CMK (cell line): ENCODE measurements around the gene WDFY2.
A peak's percentile ranks its signal among the peaks of the same experiment; 100 is the strongest.

Source experiments
- DNase-seq: peaks from one replicate; pipeline ENCODE4 v3.0.0-alpha.2; 2010; ENCODE audit warnings: low read depth

WDFY2 gene

GRCh38 chr13:51797664-51798488 is 213.6 kb downstream of the WDFY2 start:
- no peak for DNase-seq

- no peak for DNase-seq
Observed at GRCh38 chr13:51799261-51799660, 215.0 kb downstream of the WDFY2 start.

- DNase-seq, result no peak
Observed at GRCh38 chr13:51800486-51800885, 216.2 kb downstream of the WDFY2 start.

GRCh38 chr13:51801631-51802099 is 217.4 kb downstream of the WDFY2 start:
- no peak for DNase-seq

GRCh38 chr13:51802631-51803418 is 218.6 kb downstream of the WDFY2 start:
- DNase-seq, result no peak

- DNase-seq, result peak; percentile 81
Observed at GRCh38 chr13:51803422-51804294, 219.4 kb downstream of the WDFY2 start, which contains the start of gene DHRS12. DHRS12 (minus strand) TSS chr13:51804163; CDS start chr13:51799659, 4,504 bp downstream.

DNA sequence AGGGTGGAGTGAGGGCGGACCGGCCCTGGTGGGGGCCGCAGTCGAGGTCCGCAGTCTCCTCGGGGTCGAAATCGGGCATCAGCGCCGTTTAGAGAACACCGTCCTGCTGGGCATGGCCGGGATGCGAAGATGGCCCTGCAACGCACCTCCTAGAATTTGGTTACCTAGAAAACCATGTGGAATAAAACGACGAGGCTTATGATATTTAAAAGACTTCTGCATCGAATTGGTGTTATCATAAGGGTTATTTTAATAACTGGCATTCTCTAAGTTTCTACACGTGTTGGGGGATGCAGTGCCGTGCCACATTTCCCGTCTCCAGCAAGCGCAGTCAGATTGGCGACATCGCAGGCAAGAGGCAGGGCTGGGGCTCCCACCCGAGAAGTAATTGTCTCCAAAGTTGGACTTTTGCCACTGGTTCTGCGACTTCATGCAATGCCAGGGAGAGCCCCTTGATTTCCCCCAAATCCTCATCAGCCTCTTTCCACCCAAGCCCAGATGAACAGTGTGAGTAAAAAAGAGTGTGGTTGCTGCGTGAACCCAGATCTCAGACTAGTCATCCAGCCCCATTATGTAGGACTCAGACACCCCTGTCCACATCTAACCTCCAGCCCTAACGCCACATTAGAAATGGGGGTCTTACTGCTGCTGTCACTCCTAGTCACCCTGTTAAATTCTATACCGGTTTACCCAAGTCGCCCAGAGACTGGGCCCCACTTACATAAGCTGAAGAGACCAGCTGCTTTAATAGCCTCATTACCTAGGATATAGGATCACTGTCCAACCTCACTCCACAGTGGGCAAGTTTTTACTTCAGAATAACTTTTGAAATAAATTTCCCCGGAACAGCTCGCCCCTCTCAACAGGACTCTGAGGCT is 220.3 kb downstream of the WDFY2 start:
- DNase-seq, result no peak

DNA sequence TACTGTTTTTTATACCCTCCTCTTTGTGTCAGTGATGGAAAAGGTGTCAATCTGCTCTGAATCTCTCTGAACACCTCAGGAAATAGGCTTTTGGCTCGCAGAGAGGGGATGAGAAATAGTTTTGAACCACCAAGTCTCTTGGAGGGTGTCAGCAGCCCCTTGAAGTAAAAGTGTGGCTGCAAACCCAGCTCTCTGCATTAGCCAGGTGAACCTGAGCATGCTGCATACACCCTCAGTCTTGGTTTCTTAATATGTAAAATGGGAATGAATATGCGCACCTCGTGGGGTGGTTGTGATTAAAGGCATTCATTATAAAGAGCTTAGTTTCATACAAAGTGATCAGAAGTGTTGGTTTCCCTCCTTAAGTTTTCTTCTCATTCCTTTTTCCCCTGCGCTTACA is 221.1 kb downstream of the WDFY2 start:
- no peak for DNase-seq

GRCh38 chr13:51805925-51806324 is 221.7 kb downstream of the WDFY2 start:
- no peak for DNase-seq

GRCh38 chr13:51806566-51806965 is 222.3 kb downstream of the WDFY2 start:
- DNase-seq, result no peak

DNA sequence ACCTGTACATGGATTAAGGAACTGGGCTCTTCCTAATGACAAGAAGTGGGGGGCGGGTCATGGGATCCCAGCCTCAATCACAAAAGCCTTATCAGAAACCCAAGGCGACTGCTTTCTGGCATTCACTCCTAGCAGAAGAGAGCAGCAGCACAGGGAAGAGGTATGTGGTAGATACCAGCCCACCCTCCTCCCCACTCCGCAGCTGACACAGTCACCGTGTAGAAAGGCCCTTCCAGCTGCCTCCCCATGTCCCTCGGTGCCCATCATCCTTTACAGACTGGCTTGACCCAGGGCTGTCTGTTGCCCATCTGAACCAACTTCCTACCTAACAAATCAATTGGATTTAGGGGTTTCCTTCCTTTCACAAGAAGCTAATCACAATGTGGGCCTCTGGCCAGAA is 222.8 kb downstream of the WDFY2 start:
- no peak for DNase-seq

GRCh38 chr13:51808811-51809210 is 224.5 kb downstream of the WDFY2 start:
- DNase-seq, result no peak

- no peak for DNase-seq
Observed at GRCh38 chr13:51811046-51811445, 226.8 kb downstream of the WDFY2 start.

DNA sequence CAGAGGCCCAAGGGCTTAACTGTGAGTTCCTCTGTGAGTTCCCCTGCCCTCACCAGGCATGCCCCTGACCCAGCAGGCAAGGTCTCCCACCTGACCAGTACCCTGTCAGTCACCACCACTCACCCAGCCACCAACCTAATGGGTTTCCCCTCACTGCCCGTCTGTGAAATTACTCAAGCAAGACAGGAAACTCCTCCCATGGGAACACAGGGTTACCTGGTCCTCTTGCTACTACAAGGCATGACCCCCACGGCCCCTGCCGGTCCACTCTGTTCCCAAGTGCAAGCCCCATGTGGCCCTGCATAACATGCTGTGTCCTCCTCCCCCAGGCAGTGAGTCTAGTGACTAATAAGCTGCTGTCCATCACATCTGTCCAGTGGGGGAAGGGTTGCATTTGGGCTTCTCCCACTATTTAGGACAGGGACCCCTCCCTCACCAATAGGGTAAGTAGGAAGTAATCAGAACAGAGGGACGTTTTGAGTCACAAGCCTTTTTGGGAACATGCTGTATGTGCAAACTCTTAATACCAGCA is 227.7 kb downstream of the WDFY2 start:
- DNase-seq, result no peak

GRCh38 chr13:51814071-51814470 is 229.8 kb downstream of the WDFY2 start:
- no peak for DNase-seq

DNA sequence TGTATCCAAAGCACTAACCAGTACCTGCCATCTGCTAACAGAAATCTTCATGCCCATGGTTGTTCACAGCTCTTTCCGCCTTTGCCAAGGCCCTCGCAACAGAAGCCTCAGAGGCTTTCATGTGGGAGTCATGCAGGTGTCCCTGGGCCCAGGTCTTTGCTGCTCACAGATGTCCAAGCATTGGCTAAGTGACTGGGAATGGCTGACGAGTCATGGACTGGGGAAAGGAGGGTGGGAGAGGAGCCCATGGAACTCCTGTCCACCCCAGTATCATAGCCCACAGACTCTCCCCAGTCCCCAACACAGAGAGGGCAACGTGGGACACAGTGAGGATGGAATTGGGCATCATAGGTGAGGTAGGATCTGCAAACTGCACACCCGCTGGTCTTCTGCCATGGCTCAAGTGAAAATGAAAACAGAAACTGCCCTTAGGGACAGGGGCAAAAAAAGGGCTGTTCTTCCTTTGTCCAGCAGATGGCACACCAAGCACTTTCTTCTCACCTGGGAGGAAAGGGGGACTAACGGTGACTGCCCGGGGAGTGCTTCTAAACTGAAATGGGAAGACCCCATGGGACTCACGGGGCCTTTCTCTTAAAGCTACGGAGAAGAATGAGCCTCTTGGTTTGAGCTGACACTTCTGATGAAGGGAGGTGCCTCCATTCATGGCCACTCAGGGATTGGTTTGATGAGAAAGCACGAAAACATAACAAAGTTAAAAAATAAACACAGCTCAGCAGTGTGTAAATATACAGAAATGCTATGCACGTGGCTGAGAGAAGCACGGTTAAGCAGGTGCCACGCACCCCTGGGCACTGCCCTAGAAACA is 230.8 kb downstream of the WDFY2 start:
- DNase-seq, result no peak

DNA sequence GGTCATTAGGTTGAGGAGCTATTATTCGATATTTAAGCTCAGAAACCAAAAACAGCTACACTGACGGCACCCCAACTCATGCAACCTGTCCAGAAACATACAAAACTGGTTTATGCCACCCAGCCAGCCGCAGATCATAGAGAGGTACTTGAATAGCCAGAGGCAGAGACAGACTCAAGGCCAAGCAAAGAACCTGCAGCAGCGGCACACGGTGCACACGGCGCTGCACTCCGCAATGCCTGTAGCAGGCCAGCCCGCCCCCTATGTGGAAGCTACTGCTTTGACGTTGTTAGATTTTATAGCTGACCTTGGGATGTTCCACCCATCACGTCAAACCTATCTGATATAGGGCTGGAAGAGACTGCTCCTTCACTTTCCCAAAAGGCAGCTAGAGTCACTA is 231.6 kb downstream of the WDFY2 start:
- no peak for DNase-seq

- DNase-seq, result no peak
Observed at GRCh38 chr13:51816604-51817249, 232.5 kb downstream of the WDFY2 start.
